T-helper 1 cell treated with Interleukin-12 subunit alpha and Interleukin-12 subunit beta and Interleukin-4 antibody, amounts not matched to agents 30 μg/mL and 1 μg/mL, for 36 hours (primary cell): Measurements from ENCODE around the gene CHAD.
"Not testable (repeated sequence)": the region's sequence is repeated elsewhere in the genome, so short reads cannot be mapped to it uniquely, and the experiment has no call there.

Source experiments
- H3K27ac Mint-ChIP-seq: one replicate; pipeline ENCODE4 v1.8.0; 2021; ENCODE audit warnings: mild to moderate bottlenecking, mixed read lengths
- H3K27me3 Mint-ChIP-seq: one replicate; pipeline ENCODE4 v1.8.0; 2021; ENCODE audit warnings: low read depth, mixed read lengths
- H3K36me3 Mint-ChIP-seq: one replicate; pipeline ENCODE4 v1.8.0; 2021; ENCODE audit warnings: low read depth, mixed read lengths
- H3K4me1 Mint-ChIP-seq: one replicate; pipeline ENCODE4 v1.8.0; 2021; ENCODE audit warnings: low read depth, mixed read lengths
- H3K4me3 Mint-ChIP-seq: one replicate; pipeline ENCODE4 v1.8.0; 2021; ENCODE audit warnings: mild to moderate bottlenecking, moderate library complexity, mixed read lengths
- H3K9me3 Mint-ChIP-seq: one replicate; pipeline ENCODE4 v1.8.0; 2021; ENCODE audit warnings: mixed read lengths

Gene CHAD

DNA sequence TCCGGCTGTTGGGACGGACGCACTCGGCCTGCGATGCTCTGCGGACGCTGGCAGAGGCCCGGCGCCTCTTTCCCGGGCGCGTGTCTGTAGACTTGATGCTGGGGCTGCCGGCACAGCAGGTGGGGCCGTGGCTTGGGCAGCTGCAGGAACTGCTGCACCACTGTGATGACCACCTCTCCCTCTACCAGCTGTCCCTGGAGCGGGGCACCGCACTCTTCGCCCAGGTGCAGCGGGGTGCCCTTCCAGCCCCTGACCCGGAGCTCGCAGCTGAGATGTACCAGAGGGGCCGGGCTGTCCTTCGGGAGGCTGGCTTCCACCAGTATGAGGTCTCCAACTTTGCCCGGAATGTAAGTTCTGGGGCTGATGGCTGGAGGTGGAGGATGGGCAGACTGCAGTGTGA is 13.4 kb upstream of the CHAD start:
- no peaks in the 10 kb centered on the region for H3K27me3 Mint-ChIP-seq

DNA sequence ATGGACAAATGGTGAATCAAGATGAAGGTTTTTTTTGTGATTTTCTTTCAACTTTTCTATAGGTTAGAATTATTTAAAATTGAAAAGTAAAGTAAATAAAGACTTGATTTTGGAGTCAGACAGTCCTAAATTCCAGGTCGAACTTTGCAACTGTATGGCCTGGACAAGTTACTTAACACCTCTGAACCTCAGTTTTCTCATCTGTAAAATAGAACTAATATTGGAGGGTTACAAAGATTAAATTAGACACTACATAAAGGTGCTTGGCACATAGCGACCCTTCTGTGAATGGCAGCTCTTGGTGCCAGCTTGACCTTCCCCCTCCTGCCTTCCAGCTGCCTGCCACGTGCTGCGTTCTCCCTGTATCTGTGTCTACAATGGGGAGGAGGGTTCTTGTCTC is 13.0 kb upstream of the CHAD start:
- Mint-ChIP-seq H3K27me3 (no peaks in the 10 kb centered on the region), H3K4me1 (peaks cover 22% of the 10 kb centered on the region)

More for the DNA sequence above, 13.4 kb upstream of the CHAD start:
- Mint-ChIP-seq H3K4me1 (peaks cover 22% of the 10 kb centered on the region), H3K36me3 (peaks cover 18% of the 10 kb centered on the region), H3K27ac (no peak overlapping the region), H3K4me3 (no peak overlapping the region), H3K9me3 (no peaks in the 10 kb centered on the region)

DNA sequence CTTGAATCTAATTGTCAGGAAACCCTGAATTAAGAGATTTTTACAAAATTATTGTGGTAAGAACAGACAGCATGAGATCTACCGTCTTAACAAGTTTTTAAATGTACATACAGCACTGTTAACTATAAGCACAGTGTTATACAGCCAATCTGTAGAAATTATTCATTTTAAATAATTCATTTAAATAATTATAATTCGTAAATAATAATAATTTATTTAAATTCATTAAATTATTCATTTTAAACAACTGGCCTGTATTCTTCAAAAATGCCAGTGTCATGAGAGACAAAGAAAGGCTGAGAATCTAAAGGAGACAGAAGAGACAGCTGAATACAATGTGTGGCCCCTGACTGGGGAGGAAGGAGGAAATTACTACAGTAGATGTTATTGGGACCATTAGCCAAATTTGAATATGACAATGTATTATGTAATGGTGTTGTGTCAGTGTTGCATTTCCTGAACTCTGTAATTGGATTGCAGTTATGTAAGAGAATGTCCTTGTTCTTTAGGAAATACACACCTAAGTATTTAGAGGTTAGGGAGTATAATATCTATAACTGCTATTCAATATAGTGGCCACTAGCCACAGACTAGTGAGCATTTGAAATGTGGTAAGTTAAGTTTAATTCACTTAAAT is 12.3 kb upstream of the CHAD start:
- Mint-ChIP-seq H3K4me3 (no peak overlapping the region), H3K4me1 (peaks cover 22% of the 10 kb centered on the region), H3K36me3 (peaks cover 17% of the 10 kb centered on the region), H3K9me3 (no peaks in the 10 kb centered on the region), H3K27me3 (peaks cover 4% of the 10 kb centered on the region), H3K27ac (no peak overlapping the region)

More for the DNA sequence above, 13.0 kb upstream of the CHAD start:
- Mint-ChIP-seq H3K4me3 (no peak overlapping the region), H3K36me3 (peaks cover 18% of the 10 kb centered on the region), H3K9me3 (no peaks in the 10 kb centered on the region), H3K27ac (no peak overlapping the region)

DNA sequence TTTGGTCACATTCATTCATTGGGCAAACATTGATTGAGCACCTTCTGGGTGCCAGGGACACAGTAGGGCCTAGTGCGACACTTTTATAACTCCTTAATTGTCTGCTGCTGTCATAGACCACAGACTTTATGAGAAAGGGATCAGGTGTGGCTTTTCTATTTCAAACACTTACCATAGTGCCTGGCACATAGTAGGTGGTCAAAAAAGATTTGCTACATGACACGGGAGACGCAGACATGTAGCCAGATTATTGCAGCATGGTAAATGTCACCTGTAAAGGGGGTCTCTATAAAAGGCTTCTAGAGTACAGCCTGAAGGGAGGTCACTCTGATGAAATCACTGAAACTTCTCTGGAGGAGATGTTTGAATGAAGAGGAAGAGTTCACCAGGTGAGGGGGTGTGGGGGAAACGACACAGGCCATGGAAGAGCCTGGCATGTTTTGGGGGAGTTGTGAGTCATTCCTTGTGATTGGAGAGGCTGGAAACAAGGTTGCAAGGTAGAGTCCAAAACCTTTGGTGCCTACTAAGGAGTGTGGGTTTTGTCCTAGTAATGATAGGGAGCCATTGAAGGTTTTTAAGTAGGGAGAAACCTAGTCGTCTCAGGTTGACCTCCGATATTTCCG is 11.6 kb upstream of the CHAD start:
- Mint-ChIP-seq H3K4me3 (peak overlapping the region; percentile 79), H3K9me3 (no peaks in the 10 kb centered on the region), H3K27me3 (peaks cover 6% of the 10 kb centered on the region), H3K4me1 (peaks cover 22% of the 10 kb centered on the region), H3K36me3 (peaks cover 11% of the 10 kb centered on the region), H3K27ac (no peak overlapping the region)

DNA sequence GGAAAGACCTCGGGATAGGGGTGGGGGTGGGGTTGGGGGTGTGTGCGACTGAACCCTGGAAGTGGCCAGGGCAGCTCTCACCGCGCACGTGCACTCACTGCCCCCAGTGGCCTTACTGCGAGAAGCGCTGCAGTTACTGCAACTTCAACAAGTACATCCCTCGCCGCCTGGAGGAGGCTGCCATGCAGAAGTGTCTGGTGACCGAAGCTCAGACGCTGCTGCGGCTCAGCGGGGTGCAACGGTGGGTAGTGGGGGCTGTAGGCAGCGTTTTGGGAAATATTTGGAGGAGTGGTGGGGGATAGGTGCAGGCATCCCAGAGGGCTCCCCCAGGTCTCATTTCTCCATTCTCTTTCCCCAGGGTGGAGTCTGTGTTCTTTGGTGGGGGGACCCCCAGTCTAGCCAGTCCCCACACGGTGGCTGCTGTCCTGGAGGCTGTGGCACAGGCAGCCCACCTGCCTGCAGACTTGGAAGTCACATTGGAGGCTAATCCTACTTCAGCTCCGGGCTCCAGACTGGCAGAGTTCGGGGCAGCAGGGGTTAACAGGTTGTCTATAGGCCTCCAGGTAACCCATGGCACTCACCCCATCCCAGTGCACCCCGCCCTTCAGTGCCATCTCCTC is 11.0 kb upstream of the CHAD start:
- Mint-ChIP-seq H3K36me3 (peaks cover 6% of the 10 kb centered on the region), H3K27ac (no peak overlapping the region), H3K4me1 (peaks cover 22% of the 10 kb centered on the region), H3K27me3 (peaks cover 6% of the 10 kb centered on the region), H3K9me3 (no peaks in the 10 kb centered on the region), H3K4me3 (peak overlapping the region; percentile 79)

DNA sequence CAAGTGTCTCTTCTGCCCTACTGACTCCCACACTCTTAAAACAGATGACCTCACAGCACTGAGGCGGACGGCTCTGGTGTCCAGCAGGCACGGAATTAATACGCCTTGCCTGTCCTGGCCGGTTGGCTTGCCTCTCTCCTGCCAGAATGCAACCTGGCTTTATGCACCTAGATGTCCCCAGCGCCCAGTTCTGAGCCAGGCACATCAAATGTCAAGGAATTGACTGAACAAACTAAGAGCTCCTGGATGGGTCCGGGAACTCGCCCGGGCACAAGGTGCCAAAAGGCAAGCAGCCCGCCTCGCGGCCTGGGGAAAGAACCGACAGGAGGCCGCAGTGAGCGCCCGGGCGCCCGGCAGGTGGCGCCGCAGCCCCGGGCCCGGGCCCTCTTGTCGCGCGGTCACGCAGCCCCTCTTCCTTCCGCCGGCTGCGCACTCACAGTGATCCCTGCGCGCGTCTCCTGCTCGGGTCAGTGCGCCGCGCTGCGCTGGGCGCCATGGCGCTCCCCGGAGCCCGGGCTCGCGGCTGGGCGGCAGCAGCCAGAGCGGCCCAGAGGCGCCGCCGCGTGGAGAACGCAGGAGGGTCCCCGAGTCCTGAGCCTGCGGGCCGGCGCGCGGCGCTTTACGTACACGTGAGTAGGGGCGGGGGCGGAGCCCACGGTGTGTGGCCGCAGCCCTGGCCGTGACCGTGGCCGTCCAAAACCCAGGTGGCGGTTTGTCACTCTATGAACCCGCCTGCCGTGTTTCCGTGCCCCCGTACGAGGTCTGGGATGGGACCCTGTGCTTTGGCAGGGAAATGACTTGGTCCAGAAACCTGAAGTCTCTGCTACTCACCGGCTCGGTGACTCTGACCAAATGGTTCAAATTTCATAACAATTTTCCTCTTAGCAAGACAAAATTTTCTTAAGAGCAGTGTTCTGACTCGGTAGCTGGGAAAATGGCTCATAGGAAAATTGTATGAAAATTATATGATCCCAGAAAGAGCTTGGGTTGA is 10.0 kb upstream of the CHAD start, which contains the start of gene RSAD1:
Gene RSAD1 (plus strand): TSS at position 470 of the 991 bp plus-strand sequence. CDS start 25 bp downstream, at position 495.
- Mint-ChIP-seq H3K27me3 (peaks cover 6% of the 10 kb centered on the region), H3K4me1 (peaks cover 22% of the 10 kb centered on the region), H3K27ac (peak within 1 kb of the TSS; percentile 86), H3K4me3 (peak within 1 kb of the TSS; percentile 79), H3K36me3 (peaks cover 2% of the 10 kb centered on the region), H3K9me3 (no peaks in the 10 kb centered on the region)

DNA sequence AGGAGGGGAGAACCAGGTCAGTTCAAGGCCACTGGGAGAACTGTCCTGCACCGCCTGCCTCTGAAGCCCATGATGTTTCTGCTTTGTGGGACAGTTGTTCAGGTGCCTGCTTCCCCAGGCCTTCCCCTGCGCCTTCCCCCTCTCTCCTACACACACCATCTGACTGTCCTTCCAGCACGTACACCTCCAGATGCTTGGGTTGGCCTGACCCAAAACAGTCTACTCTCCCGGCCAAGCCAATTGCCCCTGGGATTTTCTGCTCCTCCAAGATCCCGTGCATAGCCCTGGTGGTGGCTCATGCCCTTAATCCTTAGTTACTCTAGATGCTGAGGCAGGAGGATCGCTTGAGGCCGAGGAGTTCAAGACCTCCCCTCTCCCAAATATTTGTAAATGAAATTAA is 9.3 kb upstream of the CHAD start:
- peaks cover 4% of the 10 kb centered on the region for H3K36me3 Mint-ChIP-seq
- peaks cover 6% of the 10 kb centered on the region for H3K27me3 Mint-ChIP-seq
- peaks cover 22% of the 10 kb centered on the region for H3K4me1 Mint-ChIP-seq
- peak overlapping the region; percentile 86 for H3K27ac Mint-ChIP-seq
- no peaks in the 10 kb centered on the region for H3K9me3 Mint-ChIP-seq
- H3K4me3 Mint-ChIP-seq: peak overlapping the region; percentile 75

DNA sequence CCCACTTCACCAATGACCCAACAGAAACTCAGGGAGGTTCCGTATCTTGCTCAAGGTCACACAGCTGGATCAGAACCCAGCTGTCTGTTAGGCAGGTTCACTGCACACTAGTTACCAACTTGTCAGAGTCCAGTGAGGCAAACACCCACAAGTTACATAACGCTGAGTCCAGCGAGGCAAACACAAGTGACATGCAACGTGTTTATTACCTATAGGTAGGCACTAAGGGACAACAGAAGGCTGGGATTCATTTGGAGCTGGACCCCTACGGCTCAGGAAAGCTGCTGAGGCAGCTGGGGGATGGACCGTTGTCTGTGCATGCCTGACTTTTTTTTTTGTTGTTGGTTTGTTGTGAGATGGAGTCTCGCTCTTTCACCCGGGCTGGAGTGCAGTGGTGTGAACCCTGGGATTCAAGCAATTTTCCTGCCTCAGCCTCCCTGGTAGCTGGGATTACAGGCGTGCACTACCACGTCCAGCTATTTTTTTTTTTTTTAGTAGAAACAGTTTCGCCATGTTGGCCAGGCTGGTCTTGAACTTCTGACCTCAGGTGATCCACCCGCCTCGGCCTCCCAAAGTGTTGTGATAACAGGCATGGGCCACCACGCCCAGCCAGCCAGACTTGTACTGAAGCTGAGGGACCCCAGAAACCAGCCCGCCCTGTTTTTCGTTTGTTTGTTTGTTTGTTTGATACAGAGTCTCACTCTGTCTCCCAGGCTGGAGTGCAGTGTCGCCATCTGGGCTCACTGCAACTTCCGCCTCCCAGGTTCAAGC is 8.1 kb upstream of the CHAD start:
- Mint-ChIP-seq H3K27me3 (peaks cover 6% of the 10 kb centered on the region), H3K4me3 (no peak overlapping the region), H3K27ac (no peak overlapping the region), H3K9me3 (no peaks in the 10 kb centered on the region), H3K4me1 (peaks cover 16% of the 10 kb centered on the region), H3K36me3 (peaks cover 2% of the 10 kb centered on the region)

DNA sequence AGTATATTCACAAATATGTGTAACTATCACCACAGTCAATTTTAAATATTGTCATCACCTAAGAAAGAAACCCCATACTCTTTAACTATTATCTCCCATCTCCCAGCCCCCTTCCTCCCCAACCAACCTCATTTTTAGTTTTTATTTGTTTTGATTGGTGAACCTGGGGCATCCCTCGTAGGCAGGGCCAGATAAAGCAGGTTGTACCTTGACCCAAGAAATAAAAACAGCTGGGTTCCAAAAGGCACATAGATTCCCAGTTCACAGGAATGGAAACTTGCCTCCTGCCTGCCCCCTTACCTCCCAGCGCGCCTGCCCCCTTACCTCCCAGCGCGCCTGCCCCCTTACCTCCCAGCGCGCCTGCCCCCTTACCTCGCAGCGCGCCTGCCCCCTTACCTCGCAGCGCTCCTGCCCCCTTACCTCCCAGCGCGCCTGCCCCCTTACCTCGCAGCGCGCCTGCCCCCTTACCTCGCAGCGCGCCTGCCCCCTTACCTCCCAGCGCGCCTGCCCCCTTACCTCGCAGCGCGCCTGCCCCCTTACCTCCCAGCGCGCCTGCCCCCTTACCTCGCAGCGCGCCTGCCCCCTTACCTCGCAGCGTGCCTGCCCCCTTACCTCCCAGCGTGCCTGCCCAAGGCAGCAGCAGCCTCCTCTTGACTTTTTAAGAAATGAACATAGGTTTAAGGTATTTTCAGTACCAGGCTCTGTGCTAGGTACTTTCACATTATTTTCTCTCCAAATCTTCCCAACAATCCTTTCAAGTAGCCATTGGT is 7.3 kb upstream of the CHAD start:
- not testable (repeated sequence) for H3K4me3 Mint-ChIP-seq, H3K27ac Mint-ChIP-seq, H3K27me3 Mint-ChIP-seq, H3K9me3 Mint-ChIP-seq, H3K36me3 Mint-ChIP-seq
- H3K4me1 Mint-ChIP-seq: peaks cover 16% of the 10 kb centered on the region

DNA sequence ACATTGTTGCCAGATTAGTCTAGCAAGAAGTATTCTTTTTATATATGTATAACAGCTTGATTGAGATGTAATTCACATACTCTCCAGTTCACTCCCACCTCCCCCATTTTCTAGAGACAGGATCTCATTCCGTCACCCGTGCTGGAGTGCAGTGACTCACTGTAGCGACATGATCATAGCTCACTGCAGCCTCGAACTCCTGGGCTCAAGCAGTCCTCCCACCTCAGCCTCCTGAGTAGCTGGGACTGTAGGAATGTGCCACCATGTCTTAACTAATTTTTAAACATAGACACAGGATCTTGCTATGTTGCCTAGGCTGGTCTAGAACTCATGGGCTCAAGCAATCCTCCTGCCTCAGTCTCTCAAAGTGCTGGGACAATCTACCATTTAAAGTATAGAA is 6.7 kb upstream of the CHAD start:
- Mint-ChIP-seq H3K27ac (no peak overlapping the region), H3K9me3 (no peaks in the 10 kb centered on the region), H3K36me3 (peaks cover 2% of the 10 kb centered on the region), H3K4me3 (no peak overlapping the region), H3K27me3 (peaks cover 12% of the 10 kb centered on the region), H3K4me1 (peaks cover 15% of the 10 kb centered on the region)

DNA sequence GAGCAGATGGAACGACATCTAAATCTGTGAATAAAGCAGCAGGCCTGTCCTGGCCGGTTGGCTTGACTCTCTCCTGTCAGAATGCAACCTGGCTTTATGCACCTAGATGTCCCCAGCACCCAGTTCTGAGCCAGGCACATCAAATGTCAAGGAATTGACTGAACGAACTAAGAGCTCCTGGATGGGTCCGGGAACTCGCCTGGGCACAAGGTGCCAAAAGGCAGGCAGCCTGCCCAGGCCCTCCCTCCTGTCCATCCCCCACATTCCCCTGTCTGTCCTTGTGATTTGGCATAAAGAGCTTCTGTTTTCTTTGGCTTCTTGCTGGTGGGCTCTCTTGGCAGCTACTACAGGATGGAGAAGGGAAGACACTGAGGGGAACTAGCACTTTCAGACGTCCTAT is 5.8 kb upstream of the CHAD start:
- Mint-ChIP-seq H3K36me3 (peaks cover 2% of the 10 kb centered on the region), H3K4me1 (peaks cover 8% of the 10 kb centered on the region), H3K9me3 (no peaks in the 10 kb centered on the region), H3K4me3 (no peak overlapping the region), H3K27ac (no peak overlapping the region), H3K27me3 (peaks cover 18% of the 10 kb centered on the region)

DNA sequence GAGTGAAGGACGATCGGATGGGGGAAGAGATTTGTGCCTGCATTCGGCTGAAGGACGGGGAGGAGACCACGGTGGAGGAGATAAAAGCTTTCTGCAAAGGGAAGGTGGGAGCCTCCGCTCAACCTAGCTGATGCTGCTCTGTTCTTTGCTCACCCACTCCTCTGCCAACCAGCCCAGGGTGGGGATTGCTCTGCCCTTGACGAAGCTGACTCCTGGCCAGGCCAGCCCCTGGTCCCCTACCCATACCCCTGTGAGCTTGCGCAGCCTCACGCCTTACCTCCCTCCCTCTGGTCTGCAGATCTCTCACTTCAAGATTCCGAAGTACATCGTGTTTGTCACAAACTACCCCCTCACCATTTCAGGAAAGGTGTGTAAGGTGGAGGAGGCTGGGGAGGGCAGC is 5.2 kb upstream of the CHAD start:
- Mint-ChIP-seq H3K4me1 (peaks cover 5% of the 10 kb centered on the region), H3K4me3 (no peak overlapping the region), H3K9me3 (no peaks in the 10 kb centered on the region), H3K27ac (no peak overlapping the region), H3K27me3 (peaks cover 18% of the 10 kb centered on the region), H3K36me3 (peaks cover 2% of the 10 kb centered on the region)

DNA sequence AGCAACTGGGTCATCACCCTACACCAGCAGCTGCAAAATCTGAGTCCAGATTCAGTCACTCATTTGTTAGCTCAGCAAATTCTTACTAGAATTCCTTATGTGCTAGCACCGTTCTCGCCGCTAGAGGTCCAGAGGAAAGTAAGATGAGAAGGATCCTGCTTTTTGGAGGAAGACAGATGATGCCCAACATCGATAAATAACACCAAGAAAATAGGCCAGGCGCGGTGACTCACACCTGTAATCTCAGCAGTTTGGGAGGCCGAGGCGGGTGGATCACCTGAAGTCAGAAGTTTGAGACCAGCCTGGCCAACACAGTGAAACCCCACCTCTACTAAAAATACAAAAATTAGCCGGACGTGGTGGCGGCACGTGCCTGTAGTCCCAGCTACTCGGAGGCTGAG is 4.1 kb upstream of the CHAD start:
- not testable (repeated sequence) for H3K4me3 Mint-ChIP-seq, H3K4me1 Mint-ChIP-seq, H3K36me3 Mint-ChIP-seq, H3K9me3 Mint-ChIP-seq, H3K27ac Mint-ChIP-seq
- H3K27me3 Mint-ChIP-seq: peaks cover 27% of the 10 kb centered on the region
